HepG2 (cell line): Measurements from ENCODE around the gene DHRS12. TPM values are rescaled to one million over a fixed set of nuclear protein-coding genes. Genes with fewer than 3 reads are reported as not detected.

Source experiments
- CTCF ChIP-seq: sonication (generic); formaldehyde crosslinking; IDR thresholded peaks from 2 replicates; pipeline ENCODE4 v1.5.0; 2020; ENCODE audit warnings: mild to moderate bottlenecking, missing genetic modification reagents, moderate library complexity
- HNF1A ChIP-seq, 2 experiments: sonication (generic) in 1 of 2; formaldehyde crosslinking in 1 of 2; IDR thresholded peaks; 2 replicates each; pipeline versions ENCODE4 v1.4.0 to v1.6.1; 2016 to 2020; ENCODE audit warnings: borderline replicate concordance in 1 of 2, low read depth in 1 of 2, mild to moderate bottlenecking in 1 of 2, missing genetic modification reagents in 1 of 2
- IRF9 ChIP-seq: sonication (generic); formaldehyde crosslinking; IDR thresholded peaks from 2 replicates; pipeline ENCODE4 v1.8.0; 2022; ENCODE audit warnings: missing genetic modification reagents, mild to moderate bottlenecking, borderline replicate concordance
- PATZ1 ChIP-seq: sonication (generic); formaldehyde crosslinking; IDR thresholded peaks from 2 replicates; pipeline ENCODE4 v1.4.0; 2020; ENCODE audit warnings: missing genetic modification reagents
- PHF8 ChIP-seq: sonication (generic); formaldehyde crosslinking; IDR thresholded peaks from 2 replicates; pipeline ENCODE4 v1.5.0; 2020; ENCODE audit warnings: missing genetic modification reagents
- SRSF4 ChIP-seq: fragments of 200-400 bp; formaldehyde crosslinking; IDR thresholded peaks from one replicate; pipeline ENCODE4 v1.6.1; 2018; ENCODE audit warnings: mild to moderate bottlenecking, low read depth, low read length, moderate library complexity; ENCODE audit not compliant: poor library complexity, severe bottlenecking
- TARDBP ChIP-seq: sonication (generic); formaldehyde crosslinking; IDR thresholded peaks from 2 replicates; pipeline ENCODE4 v1.8.0; 2022; ENCODE audit warnings: mild to moderate bottlenecking, missing genetic modification reagents
- THAP11 ChIP-seq: IDR thresholded peaks from 2 replicates; pipeline ENCODE4 v1.6.1; 2016; ENCODE audit warnings: missing biosample characterization, missing genetic modification reagents
- ZNF253 ChIP-seq: sonication (generic); formaldehyde crosslinking; IDR thresholded peaks from 2 replicates; pipeline ENCODE4 v1.8.0; 2022; ENCODE audit warnings: mild to moderate bottlenecking, missing genetic modification reagents, borderline replicate concordance
- ZNF263 ChIP-seq: sonication (generic); formaldehyde crosslinking; IDR thresholded peaks from 2 replicates; pipeline ENCODE4 v1.4.0; 2020; ENCODE audit warnings: missing genetic modification reagents
- ZNF343 ChIP-seq: sonication (generic); formaldehyde crosslinking; IDR thresholded peaks from 2 replicates; pipeline ENCODE4 v1.4.0; 2020; ENCODE audit warnings: mild to moderate bottlenecking, missing genetic modification reagents
- ZNF451 ChIP-seq: sonication (generic); formaldehyde crosslinking; IDR thresholded peaks from 2 replicates; pipeline ENCODE4 v1.5.0; 2020; ENCODE audit warnings: mild to moderate bottlenecking, missing genetic modification reagents
- ZNF574 ChIP-seq: sonication (generic); formaldehyde crosslinking; IDR thresholded peaks from 2 replicates; pipeline ENCODE4 v1.4.0; 2020; ENCODE audit warnings: missing genetic modification reagents
- ZNF790 ChIP-seq: sonication (generic); formaldehyde crosslinking; IDR thresholded peaks from 2 replicates; pipeline ENCODE4 v1.8.0; 2022; ENCODE audit warnings: missing genetic modification reagents, mild to moderate bottlenecking, borderline replicate concordance
- polyA plus RNA-seq, 8 experiments: library from polyadenylated mRNA; depleted of rRNA in 3 of 8; stranded (reverse) in 7 of 8; unstranded in 1 of 8; fragments of >200 nt; fragmentation: Illumina TruSeq in 4 of 8; extraction: Trizol in 4 of 8; gene quantifications; 2 replicates each; pipeline versions ENCODE4 v1.2.1 to v1.2.3, GENCODE V29; 2011 to 2016; ENCODE audit warnings: low read depth in 4 of 8, missing spikeins in 1 of 8, mixed read lengths in 1 of 8; ENCODE audit not compliant: insufficient read depth in 1 of 8
- total RNA-seq, 5 experiments: library from RNA; depleted of rRNA; stranded (reverse); fragments of >200 nt; fragmentation: Illumina TruSeq; extraction: Trizol; gene quantifications; 2 replicates each; pipeline ENCODE4 v1.2.3, GENCODE V29; 2016; ENCODE audit warnings: low read depth in 1 of 5

Gene DHRS12
- total and polyA plus RNA-seq, 2 of the 13 experiments (the other 11 are each of a cell fraction or from before 2014, with no cell fraction given) = 7.2 to 8.4 TPM

GRCh38 chr13:51803422-51804294 is at the start of gene DHRS12 (continued):
- TF ChIP-seq CTCF = peak; percentile 14; the same call in 1 of the 2 replicates
- TF ChIP-seq SRSF4 = no peak
- peak; percentile 68 for TF ChIP-seq IRF9 (CRISPR knock-in tag)
- peak; percentile 84 for TF ChIP-seq ZNF574 (CRISPR knock-in tag)
- peak; percentile 42; the same call in 1 of the 2 replicates for TF ChIP-seq TARDBP (CRISPR knock-in tag)
- peak; percentile 45; the same call in 1 of the 2 replicates for TF ChIP-seq THAP11 (CRISPR knock-in tag)
- no peak for TF ChIP-seq HNF1A (IDR thresholded peaks at IDR 0.05; ENCODE audit: low read depth)
- TF ChIP-seq HNF1A (CRISPR knock-in tag; IDR thresholded peaks at IDR 0.05; ENCODE audit: borderline replicate concordance) = 0 out of 2 replicates have a peak, but pooled peaks have one; percentile 24
- TF ChIP-seq PATZ1 (CRISPR knock-in tag) = no peak; the same call in 1 of the 2 replicates
- TF ChIP-seq ZNF790 = peak; percentile 74; the same call in 1 of the 2 replicates
- TF ChIP-seq ZNF451 (CRISPR knock-in tag) = peak; percentile 79; the same call in 1 of the 2 replicates
- peak; percentile 76 for TF ChIP-seq PHF8
- 0 out of 2 replicates have a peak, but pooled peaks have one; percentile 16 for TF ChIP-seq ZNF253 (CRISPR knock-in tag)
- TF ChIP-seq ZNF343 (CRISPR knock-in tag) = peak; percentile 54; the same call in 1 of the 2 replicates
- 0 out of 2 replicates have a peak, but pooled peaks have one; percentile 16 for TF ChIP-seq ZNF263 (CRISPR knock-in tag)
